Upper lobe of left lung (tissue), 4 donors: ENCODE measurements around the gene RNF208.
A peak's percentile ranks its signal among the peaks of the same experiment; 100 is the strongest.

Experiments used
- EP300 ChIP-seq, 4 donors: sonication (generic); formaldehyde crosslinking; IDR thresholded peaks; one replicate each; pipeline ENCODE4 v1.5.1; 2017; ENCODE audit warnings: antibody characterized with exemption in 4 of 4, control low read depth in 2 of 4
- POLR2A ChIP-seq, 4 donors: fragments of 450-650 bp; IDR thresholded peaks; one replicate each; pipeline ENCODE4 v1.5.1; 2016 to 2017; ENCODE audit warnings: antibody characterized with exemption in 4 of 4, mild to moderate bottlenecking in 2 of 4
- POLR2AphosphoS5 ChIP-seq, 2 donors: sonication (generic); formaldehyde crosslinking; IDR thresholded peaks; one replicate each; pipeline ENCODE4 v1.5.1; 2017; ENCODE audit warnings: antibody characterized with exemption in 2 of 2
- TF ChIP-seq, protein P1 (sequence below), 6 experiments: fragments of 450-650 bp in 4 of 6; fragments of 200-600 bp in 2 of 6; sonication (generic) in 2 of 6; IDR thresholded peaks; one replicate each; pipeline ENCODE4 v1.5.1; 2016 to 2019; ENCODE audit warnings: antibody characterized with exemption in 6 of 6

DNA sequence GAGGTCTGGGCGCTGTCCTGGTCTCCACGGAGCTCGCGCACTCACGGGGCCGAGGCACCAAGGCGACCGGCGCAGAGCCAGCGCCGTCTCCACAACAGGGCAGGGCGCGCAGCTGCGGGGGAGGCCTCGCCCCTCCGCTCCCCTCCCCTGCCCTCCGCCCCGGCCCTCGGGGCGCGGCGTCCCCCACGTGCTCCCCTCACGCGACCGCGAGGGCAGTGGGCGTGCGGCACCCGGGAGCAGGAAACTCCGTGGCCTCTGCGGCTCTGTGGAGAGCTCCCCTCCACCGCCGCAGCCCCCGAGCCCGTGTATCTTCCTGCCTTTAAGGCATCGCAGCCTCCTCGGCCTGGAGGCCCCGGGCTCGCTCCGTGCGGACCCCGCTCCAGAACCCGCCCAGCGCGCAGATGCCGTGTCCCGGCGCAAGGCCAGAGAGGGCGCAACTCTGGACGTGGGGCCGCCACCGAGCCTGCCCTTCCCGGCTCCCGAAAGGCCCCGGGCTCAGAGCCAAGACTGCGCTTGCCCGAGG is 18.3 kb upstream of the RNF208 start:
- TF ChIP-seq, protein P1, sequence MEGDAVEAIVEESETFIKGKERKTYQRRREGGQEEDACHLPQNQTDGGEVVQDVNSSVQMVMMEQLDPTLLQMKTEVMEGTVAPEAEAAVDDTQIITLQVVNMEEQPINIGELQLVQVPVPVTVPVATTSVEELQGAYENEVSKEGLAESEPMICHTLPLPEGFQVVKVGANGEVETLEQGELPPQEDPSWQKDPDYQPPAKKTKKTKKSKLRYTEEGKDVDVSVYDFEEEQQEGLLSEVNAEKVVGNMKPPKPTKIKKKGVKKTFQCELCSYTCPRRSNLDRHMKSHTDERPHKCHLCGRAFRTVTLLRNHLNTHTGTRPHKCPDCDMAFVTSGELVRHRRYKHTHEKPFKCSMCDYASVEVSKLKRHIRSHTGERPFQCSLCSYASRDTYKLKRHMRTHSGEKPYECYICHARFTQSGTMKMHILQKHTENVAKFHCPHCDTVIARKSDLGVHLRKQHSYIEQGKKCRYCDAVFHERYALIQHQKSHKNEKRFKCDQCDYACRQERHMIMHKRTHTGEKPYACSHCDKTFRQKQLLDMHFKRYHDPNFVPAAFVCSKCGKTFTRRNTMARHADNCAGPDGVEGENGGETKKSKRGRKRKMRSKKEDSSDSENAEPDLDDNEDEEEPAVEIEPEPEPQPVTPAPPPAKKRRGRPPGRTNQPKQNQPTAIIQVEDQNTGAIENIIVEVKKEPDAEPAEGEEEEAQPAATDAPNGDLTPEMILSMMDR (IDR thresholded peaks at IDR 0.05) = peak in 3 of 6 experiments; percentile 19 to 34 (median 22)
- peak in 2 of 4 donors; percentile 27 to 49 for TF ChIP-seq POLR2A (IDR thresholded peaks at IDR 0.05)
- no peak for TF ChIP-seq EP300 (IDR thresholded peaks at IDR 0.05)
- TF ChIP-seq POLR2AphosphoS5 (IDR thresholded peaks at IDR 0.05) = peak; percentile 18 to 31
